Activated CD8-positive, alpha-beta memory T cell treated with anti-CD3 and anti-CD28 coated beads, Interleukin-2, amount 50 U/mL, for 48 hours (primary cell): ENCODE results near the gene WDTC1.
"Not testable (repeated sequence)": the region's sequence is repeated elsewhere in the genome, so short reads cannot be mapped to it uniquely, and the experiment has no call there.

Experiments used
- DNase-seq: peaks from one replicate; pipeline ENCODE4 v3.0.0-alpha.2; 2020

The WDTC1 gene

GRCh38 chr1:27234049-27234882 is at the start of gene WDTC1:
TSS of gene WDTC1 (plus strand) at chr1:27234632. CDS start at chr1:27261055, 26,423 bp downstream.
- peak; percentile 98 for DNase-seq

DNA sequence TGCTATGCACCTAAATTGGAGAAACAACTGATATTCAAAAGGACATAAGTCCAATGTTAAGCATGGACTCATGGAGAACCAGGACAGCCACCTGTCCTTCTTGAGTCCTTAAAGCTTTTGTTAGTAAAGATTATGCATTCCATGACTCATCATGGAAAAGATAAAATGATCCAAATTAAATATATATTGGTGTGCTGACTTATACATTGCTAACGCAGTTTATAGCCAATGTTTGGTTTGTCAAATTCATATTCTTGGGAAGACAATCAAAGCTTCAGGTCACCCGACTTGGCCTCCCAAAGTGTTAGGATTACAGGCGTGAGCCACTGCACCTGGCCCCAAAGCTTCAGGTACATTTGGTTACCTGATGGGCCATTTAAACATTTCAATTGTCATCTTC is 49.8 kb upstream of the WDTC1 start:
- not testable (repeated sequence) for DNase-seq

DNA sequence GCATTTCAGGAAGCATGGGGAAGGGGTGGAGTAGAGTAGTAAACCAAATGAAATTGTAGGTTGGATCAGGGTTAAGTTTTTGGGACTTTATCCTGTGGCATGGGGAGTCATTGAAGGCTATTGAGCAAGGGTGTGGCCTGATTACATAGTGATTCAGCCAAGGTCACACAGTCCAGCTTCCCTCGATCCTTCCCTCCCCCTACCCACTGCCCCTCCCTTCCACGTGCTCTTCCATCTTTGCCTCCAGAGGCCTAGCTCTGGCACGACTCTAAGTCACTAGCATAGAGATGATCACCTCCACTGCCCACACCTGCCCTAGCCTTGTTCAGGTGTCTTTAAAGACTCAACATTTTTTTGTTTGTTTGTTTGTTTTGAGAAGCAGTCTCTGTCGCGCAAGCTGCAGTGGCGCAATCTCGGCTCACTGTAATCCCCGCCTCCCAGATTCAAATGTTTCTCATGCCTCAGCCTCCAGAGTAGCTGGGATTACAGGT is 42.3 kb upstream of the WDTC1 start:
- DNase-seq = no peak

GRCh38 chr1:27193194-27193593 is 41.2 kb upstream of the WDTC1 start:
- DNase-seq = no peak

DNA sequence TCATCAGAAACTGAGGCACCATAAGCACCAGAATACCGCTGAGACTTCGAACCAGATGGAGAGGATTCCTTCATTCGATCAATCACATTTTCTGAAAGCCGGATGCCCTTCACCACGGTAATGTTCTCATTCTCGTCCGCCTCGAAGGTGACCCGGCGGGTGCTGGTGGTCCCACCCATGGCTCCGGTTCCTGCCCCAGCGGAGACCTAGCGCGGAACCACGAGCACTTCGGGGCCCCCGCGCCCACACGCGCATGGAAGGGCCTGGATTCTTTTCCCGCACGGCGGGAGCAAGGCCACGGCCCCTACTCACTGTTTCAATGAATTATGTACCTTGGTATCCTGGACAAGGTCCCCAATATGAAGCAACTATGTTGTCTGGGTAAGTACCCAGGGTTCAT is 33.1 kb upstream of the WDTC1 start:
- DNase-seq = no peak

- no peak for DNase-seq
These were observed 30.5 kb upstream of the WDTC1 start for GRCh38 chr1:27203946-27204345.

GRCh38 chr1:27207238-27207637 is 27.2 kb upstream of the WDTC1 start:
- not testable (repeated sequence) for DNase-seq

- DNase-seq = not testable (repeated sequence)
These were observed 26.1 kb upstream of the WDTC1 start for GRCh38 chr1:27208143-27208850.

DNA sequence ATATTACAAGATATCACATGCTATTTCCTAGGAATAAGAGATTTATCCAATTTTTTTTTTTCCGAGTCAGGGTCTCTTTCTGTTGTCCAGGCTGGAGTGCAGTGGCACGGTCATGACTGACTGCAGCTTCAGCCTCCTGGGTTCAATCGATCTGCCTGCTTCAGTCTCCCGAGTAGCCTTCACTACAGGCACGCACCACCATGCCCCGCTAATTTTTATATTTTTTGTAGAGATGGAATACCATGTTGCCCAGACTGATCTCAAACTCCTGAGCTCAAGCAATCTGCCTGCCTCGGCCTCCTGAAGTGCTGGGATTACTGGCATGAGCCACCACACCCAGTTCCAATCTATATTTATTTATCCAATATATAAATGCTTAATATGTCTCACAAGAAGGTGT is 18.0 kb upstream of the WDTC1 start:
- no peak for DNase-seq

DNA sequence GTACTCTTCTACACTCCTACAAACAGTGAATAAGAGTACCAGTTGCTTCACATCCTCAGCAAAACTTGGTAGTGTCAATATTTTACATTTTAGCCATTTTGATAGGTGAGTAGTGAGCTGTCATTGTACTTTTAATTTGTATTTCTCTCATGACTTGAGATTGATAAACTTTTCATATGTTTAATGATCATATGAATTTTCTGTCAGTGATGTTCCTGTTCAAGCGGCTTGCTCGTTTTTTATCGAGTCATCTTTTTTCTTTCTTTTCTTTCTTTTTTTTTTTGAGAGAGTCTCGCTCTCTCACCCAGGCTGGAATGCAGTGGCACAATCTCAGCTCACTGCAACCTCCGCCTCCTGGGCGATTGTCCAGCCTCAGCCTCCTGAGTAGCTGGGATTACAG is 17.0 kb upstream of the WDTC1 start:
- DNase-seq = no peak

GRCh38 chr1:27218736-27219135 is 15.7 kb upstream of the WDTC1 start:
- no peak for DNase-seq

GRCh38 chr1:27220096-27220495 is 14.3 kb upstream of the WDTC1 start:
- no peak for DNase-seq

DNA sequence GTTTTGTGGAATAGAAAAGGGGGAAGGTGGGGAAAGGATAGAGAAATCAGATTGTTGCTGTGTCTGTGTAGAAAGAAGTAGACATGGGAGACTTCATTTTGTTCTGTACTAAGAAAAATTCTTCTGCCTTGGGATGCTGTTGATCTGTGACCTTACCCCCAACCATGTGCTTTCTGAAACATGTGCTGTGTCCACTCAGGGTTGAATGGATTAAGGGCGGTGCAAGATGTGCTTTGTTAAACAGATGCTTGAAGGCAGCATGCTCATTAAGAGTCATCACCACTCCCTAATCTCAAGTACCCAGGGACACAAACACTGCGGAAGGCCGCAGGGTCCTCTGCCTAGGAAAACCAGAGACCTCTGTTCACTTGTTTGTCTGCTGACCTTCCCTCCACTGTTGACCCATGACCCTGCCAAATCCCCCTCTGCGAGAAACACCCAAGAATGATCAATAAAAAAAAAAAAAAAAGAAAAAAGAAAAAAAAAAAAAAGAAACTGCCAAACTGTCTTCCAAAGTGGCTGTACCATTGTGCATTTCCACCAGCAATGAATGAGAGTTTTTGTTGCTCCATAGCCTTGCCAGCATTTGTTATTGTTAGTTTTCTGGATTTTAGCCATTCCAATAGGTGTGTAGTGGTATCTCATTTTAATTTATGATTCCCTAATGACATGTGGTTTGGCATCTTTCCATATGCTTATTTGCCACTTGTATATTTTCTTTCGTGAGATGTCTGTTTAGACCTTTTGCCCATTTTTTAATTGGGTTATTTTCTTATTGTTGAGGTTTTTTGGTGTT is 13.5 kb upstream of the WDTC1 start:
- DNase-seq = not testable (repeated sequence)

- DNase-seq = no peak
These were observed 8.8 kb upstream of the WDTC1 start for GRCh38 chr1:27225621-27226020.

GRCh38 chr1:27227765-27228164 is 6.7 kb upstream of the WDTC1 start:
- DNase-seq = no peak

DNA sequence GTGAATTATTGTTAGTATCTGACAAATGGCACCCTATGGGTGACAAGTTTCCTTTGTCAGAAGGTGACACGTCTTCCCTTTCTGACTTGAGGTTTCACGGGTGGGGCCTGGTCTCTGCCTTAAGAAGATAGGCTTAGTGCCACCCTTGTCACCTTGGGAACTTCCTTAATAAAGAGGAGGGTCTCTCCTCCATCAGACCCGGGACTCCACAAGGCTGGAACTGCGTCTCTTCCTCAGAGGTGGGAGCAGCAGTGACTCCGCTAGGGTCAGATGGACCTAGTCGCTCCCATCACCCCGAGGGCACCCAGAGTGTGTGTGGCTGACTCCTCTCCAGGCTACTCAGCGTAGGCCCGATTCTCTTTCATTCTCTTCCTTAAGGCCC is 774 bp upstream of the WDTC1 start:
- no peak for DNase-seq

- no peak for DNase-seq
These were observed 1.4 kb downstream of the WDTC1 start for GRCh38 chr1:27235827-27236226.

- no peak for DNase-seq
These were observed 2.7 kb downstream of the WDTC1 start for GRCh38 chr1:27237112-27237511.

GRCh38 chr1:27238032-27238431 is 3.6 kb downstream of the WDTC1 start:
- DNase-seq = no peak

GRCh38 chr1:27241677-27242076 is 7.2 kb downstream of the WDTC1 start:
- no peak for DNase-seq

- DNase-seq = not testable (repeated sequence)
These were observed 9.2 kb downstream of the WDTC1 start for GRCh38 chr1:27243665-27244064.

GRCh38 chr1:27246194-27246593 is 11.8 kb downstream of the WDTC1 start:
- no peak for DNase-seq

DNA sequence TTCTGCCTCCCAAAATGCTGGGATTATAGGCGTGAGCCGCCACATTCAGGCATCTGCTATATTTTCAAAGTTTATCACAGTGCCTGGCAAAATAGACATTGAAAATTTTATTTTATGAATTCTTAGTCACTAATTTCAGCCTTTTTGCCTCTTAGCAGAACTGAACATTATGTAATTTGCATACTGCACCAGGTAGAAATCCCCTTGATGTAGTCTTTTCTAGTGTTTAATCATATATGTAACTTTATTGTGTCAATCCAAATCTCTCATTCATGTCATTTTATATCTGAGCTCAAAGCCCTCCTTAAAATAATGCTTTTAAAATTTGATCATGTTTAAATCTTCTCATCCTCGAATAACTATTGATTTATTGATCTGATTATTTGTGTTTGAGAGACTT is 19.2 kb downstream of the WDTC1 start:
- DNase-seq = no peak
